ENCODE measurements around the gene MAGED2. TPM values are rescaled to one million over a fixed set of nuclear protein-coding genes. Genes with fewer than 3 reads are reported as not detected.
"Not testable (repeated sequence)": the region's sequence is repeated elsewhere in the genome, so short reads cannot be mapped to it uniquely, and the experiment has no call there.

MAGED2 gene, protein sequence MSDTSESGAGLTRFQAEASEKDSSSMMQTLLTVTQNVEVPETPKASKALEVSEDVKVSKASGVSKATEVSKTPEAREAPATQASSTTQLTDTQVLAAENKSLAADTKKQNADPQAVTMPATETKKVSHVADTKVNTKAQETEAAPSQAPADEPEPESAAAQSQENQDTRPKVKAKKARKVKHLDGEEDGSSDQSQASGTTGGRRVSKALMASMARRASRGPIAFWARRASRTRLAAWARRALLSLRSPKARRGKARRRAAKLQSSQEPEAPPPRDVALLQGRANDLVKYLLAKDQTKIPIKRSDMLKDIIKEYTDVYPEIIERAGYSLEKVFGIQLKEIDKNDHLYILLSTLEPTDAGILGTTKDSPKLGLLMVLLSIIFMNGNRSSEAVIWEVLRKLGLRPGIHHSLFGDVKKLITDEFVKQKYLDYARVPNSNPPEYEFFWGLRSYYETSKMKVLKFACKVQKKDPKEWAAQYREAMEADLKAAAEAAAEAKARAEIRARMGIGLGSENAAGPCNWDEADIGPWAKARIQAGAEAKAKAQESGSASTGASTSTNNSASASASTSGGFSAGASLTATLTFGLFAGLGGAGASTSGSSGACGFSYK
- 100 to 1,000 TPM in 1 of 4 donors, 10 to 100 TPM in 3; 79.6 to 123 (median 95.2) TPM for total RNA-seq

DNA sequence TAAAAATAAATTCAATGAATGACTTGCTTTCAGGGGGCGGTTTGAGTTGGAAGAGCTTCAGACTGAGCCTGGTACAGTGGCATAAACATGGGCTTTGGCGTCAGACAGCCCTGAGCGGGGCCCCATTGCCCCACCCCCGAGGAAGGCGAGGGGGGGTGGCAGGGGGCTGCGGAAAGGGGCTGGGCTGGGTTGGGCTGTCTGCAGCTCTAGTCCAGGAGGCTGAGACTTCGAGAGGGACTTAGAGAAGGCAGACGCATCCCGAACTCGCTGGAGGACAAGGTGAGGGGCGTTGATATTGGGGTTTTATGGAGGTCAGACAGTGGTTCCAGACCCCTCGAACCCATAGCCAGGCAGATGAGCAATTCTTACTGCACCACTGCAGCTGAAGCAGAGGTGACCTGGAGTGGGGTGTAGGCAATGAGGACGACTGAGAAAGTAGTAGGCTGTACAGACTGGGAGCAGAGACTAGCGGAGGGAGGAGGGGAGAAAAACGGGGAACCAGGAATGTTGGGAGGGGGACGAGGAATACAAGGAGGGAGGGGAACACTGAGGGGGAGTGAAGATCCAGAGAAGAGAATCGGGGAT is at the start of gene MAGED2:
MAGED2 (plus strand) TSS at position 222 of the 585 bp plus-strand sequence. CDS start 1,587 bp downstream, outside the sequence.
- TF ChIP-seq, protein P1, sequence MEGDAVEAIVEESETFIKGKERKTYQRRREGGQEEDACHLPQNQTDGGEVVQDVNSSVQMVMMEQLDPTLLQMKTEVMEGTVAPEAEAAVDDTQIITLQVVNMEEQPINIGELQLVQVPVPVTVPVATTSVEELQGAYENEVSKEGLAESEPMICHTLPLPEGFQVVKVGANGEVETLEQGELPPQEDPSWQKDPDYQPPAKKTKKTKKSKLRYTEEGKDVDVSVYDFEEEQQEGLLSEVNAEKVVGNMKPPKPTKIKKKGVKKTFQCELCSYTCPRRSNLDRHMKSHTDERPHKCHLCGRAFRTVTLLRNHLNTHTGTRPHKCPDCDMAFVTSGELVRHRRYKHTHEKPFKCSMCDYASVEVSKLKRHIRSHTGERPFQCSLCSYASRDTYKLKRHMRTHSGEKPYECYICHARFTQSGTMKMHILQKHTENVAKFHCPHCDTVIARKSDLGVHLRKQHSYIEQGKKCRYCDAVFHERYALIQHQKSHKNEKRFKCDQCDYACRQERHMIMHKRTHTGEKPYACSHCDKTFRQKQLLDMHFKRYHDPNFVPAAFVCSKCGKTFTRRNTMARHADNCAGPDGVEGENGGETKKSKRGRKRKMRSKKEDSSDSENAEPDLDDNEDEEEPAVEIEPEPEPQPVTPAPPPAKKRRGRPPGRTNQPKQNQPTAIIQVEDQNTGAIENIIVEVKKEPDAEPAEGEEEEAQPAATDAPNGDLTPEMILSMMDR (IDR thresholded peaks at IDR 0.05) = no peak
- ATAC-seq (ENCODE audit: low FRiP score) = no peak
- DNase-seq (ENCODE audit: low spot score) = no peak

DNA sequence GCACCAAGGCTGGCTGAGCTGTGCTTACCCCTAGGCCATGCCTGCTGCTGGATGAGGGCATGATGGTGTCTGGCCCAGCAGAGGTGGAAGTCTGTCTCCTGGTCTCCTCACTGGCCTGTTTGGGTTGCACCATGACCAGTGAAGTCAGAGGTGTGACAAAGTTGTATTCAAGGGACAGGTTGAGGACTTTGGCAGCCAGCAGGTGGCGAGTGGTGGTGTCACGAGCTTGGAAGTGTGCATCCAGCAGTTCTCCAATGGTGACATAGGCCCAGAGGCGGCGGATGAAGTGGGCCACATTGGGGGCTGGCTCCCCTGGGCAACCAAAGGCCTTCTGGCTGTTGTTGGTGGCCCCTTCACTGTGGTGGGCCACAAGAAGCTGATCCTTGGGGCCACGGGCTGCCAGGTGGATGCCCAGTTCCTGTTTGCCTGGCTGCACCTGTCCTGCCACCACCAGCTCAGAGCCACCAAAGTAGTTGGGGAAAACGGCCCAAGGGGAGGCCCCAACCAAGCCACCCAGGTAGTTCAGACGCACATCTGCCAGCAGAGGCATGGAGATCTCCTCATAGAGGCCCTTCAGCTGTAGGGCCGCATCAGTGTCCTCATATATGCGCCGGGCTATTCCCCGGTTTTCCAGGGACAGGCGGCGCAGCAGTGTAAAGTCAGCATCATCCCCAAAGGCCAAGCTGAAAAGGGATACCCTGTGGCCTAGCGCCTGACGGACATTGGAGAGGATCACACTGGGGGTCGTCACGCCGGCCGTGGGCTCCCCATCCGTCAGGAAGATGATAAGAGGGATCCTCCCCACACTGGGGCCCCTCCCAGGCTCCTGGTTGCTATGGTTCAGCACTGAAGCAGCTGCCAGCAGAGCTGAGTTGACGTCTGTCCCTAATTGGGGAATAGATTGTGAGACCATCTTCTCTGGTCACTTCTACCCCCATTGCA is 49.2 kb upstream of the MAGED2 start:
- ATAC-seq (ENCODE audit: low FRiP score) = no peak
- TF ChIP-seq, protein P1 (IDR thresholded peaks at IDR 0.05) = no peak
- no peak for DNase-seq (ENCODE audit: low spot score)

DNA sequence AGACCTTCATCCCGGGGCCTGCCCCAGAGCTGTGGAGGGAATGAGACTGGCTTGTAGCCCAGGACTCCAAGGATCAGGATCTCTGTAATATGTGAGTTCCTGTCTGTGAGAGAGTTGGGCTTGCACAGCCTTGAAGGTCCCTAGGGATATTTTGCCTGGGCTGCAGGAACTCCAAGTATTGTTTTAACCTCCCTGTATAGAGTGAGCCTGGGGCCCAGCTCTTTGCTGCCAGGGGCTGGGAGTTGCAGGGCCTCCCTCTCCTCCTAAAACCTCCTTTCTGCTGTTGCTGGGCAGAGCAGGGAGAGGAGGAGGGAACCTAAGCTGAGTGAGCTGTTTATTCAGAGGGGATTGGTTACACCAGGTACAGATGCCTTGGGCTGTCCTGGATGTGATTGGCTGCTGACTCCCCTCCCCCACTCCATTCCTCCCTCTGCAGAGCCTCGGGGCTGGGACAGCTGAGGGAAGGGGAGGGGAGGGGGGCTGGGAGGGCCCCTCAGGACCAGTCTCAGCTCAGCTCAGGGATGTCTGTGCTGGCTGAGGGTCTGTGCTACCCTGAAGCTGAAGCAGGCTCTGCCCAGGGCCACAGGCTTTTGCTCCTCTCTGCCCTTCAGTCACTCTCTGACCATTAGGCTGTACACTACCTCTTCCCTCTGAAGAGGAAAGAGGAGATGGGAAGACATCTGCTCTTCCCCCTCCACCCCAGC is 33.0 kb upstream of the MAGED2 start:
- ATAC-seq (ENCODE audit: low FRiP score) = not testable (repeated sequence)

DNA sequence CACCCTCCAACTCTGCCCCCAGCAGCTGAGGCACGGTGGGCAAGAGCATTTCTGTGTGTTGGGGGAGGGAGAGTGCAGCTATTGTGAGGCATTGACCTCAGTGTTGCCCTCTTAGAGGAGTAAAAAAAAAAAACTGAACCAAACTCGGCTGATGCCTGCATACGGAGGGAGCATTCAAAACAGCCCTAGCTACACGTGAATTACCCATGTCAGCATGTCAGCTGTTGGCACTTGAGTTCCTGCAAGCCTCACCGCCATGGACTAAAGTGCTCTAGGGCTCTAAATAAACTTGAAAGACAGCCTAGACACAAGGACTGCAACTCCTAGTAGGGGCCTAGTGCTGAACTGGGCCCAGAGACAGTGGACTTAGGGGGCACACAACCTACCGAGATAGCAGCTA is 31.5 kb upstream of the MAGED2 start:
- TF ChIP-seq, protein P1 (IDR thresholded peaks at IDR 0.05) = no peak
- no peak for ATAC-seq (ENCODE audit: low FRiP score)
- DNase-seq (ENCODE audit: low spot score) = no peak

More for the DNA sequence above, 33.0 kb upstream of the MAGED2 start:
- DNase-seq (ENCODE audit: low spot score) = not testable (repeated sequence)

DNA sequence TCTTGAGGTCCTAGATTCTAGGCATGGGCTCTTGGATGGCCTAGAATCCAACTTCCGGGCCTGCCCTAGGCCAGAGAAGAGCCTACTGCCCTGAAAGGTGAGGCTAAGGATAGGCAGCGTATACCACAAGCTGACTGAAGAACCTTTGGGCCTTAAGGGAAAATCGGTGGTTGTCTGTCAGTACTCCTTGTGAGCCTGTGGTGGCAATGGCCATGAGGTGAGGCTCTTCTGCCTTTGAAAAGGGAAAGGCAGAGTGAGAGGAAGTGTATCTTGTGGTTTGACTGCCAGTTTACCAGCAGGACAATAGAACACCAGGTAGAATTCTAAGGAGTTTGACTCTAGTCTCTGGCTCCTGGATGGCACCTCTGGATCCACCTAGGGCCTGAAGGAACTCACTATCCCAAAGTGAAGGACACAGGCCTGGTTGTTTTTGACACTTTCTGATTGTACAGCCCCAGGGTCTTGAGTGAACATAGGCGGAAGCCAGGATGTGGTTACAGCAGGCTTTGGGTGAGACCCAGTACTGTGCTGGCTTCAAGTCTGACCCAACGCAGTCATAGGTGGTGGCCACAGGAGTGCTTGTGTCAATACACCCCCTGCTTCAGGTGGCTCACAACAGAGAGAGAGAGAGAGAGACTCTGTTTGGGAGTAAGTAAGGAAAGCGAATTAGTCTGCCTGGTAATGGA is 30.4 kb upstream of the MAGED2 start:
- DNase-seq (ENCODE audit: low spot score) (no peak), ATAC-seq (ENCODE audit: low FRiP score) (no peak)
- TF ChIP-seq, protein P1 (IDR thresholded peaks at IDR 0.05) = no peak

DNA sequence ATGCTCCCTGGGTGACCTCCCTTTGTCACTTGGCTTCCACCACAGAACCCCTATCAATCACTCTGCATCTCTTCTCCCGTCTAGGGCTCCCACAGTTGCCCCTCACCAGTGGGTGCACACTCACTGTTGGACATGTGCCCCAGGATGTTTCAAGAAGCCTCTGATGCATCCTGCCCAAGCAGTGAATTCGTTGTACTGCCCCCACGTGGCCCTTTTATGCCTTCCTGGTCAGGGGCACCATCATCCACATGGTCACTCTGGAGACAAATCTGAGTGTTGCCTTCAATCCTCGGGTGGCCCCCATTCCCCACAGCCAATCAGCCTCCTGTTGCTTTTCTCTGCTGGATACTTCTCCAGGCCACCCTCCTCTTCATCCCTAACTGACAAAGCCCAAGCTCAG is 21.6 kb upstream of the MAGED2 start:
- DNase-seq (ENCODE audit: low spot score) = no peak
- TF ChIP-seq, protein P1 (IDR thresholded peaks at IDR 0.05) = no peak
- no peak for ATAC-seq (ENCODE audit: low FRiP score)

Measured in omental fat pad (tissue), 4 donors.